ENCODE results near the gene MDFIC.

MDFIC gene

DNA sequence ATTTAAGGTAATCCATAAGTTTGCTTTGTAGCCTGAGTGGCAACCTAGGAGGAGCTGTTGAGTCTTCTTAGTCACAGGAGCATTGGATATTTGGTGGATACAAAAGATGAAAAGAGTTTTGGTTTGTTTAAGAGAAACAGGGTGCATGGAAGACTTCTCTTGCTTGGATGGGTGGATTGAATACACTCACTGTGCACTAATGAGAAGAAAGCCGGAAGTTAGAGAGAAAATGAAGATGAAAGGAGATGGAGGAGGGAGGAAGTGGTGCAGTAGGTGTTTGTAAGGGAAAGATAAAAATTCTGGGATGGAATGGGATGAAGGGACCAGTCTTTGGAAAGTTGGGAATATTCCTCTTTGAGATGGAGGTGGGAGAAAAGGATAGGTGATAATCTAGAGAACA lies 7.7 kb downstream of the MDFIC start:
- DNase-seq, result no peak

GRCh38 chr7:114930107-114930661 lies 8.3 kb downstream of the MDFIC start:
- DNase-seq, result no peak

GRCh38 chr7:114930829-114931655 lies 9.1 kb downstream of the MDFIC start:
- DNase-seq, result no peak

- no peak for DNase-seq
Observed at GRCh38 chr7:114931656-114932011, 9.7 kb downstream of the MDFIC start.

DNA sequence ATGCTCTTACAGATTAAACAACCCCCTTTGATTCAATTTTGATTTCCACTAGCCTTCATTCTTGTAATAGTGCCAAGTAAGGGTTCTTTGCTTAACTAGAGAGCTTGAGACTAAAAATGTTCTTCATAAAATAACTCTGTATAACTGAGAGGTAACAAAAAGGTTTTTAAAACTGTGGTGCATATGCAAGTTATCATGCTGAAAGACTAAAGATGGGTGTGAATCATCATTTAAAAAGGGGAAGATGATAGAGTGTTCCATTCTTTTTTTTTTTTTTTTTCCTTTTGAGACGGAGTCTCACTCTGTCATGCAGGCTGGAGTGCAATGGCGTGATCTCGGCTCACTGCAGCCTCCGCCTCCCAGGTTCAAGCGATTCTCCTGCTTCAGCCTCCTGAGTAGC lies 11.1 kb downstream of the MDFIC start:
- DNase-seq, result no peak

DNA sequence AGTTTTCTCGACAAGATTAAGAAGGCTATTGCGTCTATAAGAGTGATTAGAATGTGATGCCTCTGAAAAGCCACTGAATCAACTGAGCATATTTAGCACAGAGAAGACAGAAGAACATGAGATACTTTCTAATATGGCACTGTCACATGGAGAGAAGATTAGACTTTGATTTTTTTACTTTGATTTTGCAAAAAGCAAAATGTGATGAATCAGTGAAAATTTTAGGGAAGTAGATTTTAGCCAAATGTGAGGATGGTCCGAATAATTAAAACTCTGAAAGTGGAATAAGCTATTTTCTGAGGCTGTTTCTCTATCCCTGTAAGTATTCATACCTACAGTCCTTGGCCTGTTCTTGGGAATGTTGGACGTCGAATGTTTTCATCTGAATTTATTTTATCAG lies 11.8 kb downstream of the MDFIC start:
- DNase-seq, result no peak

- DNase-seq, result no peak
Observed at GRCh38 chr7:114934086-114934485, 12.2 kb downstream of the MDFIC start.

DNA sequence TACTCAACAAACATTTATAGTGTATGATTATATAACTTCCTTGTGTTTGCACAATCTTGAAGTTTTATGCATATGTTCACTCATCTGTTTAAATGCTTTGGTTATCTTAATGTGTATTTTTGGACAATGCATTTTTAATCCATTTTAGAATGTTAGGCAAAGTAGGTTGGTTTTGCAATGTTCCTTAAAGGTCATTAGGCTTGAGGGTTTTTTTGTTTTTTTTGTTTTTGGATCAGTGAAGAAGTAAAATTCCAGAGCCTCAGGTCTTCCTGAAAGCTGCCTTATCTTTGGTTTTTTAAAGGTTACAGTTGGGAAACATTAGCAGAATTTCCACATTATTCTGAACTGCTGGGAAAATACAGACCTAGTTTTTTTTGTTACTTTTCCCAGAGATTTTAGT lies 12.8 kb downstream of the MDFIC start:
- no peak for DNase-seq

- DNase-seq, result no peak
Observed at GRCh38 chr7:114936471-114936870, 14.6 kb downstream of the MDFIC start.

DNA sequence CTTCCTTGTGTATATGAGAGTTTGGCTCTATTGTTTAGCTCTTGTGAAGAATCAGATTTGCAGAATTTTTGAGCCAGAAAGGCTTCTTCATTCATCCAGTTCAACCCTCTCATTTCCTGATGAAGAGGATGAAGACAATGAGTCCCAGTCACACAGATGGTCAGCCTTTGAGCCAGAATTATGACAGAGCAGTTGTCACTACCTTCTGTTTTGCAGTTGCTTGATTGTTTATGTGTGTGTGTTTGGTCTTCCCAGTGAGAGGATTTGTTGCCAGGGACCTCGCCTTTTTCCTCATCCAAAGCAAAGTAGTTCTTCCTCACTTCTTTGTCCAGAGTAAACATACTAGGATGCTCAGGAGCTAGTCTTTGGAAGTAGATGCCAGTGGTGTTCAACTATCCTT lies 15.6 kb downstream of the MDFIC start:
- DNase-seq, result no peak

GRCh38 chr7:114938785-114939184 lies 16.9 kb downstream of the MDFIC start:
- no peak for DNase-seq

DNA sequence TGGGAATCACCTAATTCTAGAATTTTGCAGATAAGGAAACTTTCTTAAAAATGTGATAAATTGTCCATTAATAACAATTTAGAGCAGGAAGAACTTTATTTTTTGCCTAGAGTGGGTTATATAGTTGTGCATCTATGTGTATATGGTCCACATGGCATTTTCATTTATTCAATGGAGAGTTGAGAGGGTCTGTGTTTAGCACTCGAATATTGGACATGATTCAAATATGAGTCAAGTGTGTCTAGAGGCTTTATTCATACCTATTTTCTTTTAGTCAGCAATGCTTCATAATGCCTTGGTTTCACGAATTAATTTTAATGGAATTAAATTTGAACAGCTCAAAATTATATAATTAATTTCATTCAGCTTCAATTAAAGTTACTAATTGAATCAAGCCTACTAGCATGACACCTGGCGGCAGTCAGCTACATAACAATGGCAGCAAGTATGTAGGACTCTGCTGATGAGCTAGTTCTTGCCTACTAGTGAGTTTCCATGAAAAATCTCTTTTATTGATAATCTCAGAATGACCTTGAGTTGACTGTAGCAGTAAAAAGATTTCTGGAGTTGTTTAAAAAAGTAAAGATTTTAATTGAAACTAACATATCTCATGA lies 17.7 kb downstream of the MDFIC start:
- DNase-seq, result no peak

- DNase-seq, result no peak
Observed at GRCh38 chr7:114940220-114940619, 18.3 kb downstream of the MDFIC start.

DNA sequence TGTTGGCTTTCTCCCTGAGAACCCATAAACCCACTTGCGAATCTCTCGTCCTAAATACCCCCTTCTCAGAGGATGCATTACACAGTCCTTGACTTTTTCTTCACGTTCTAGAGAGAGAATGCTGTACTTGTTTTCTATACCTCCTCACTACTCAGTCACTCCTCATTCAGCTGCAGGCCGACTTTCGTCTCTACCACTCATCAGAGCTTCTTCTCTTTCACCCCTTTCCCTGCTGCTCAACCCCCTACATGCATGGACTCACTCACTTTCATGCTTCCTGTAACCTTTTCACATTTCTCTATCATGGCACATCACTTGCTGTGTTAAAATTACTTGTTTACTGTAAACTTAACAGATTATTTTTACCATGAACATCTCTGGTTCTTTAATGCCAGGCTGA lies 19.8 kb downstream of the MDFIC start:
- DNase-seq, result no peak

- DNase-seq, result no peak
Observed at GRCh38 chr7:114942446-114943175, 20.7 kb downstream of the MDFIC start.

GRCh38 chr7:114943530-114943929 lies 21.6 kb downstream of the MDFIC start:
- no peak for DNase-seq

DNA sequence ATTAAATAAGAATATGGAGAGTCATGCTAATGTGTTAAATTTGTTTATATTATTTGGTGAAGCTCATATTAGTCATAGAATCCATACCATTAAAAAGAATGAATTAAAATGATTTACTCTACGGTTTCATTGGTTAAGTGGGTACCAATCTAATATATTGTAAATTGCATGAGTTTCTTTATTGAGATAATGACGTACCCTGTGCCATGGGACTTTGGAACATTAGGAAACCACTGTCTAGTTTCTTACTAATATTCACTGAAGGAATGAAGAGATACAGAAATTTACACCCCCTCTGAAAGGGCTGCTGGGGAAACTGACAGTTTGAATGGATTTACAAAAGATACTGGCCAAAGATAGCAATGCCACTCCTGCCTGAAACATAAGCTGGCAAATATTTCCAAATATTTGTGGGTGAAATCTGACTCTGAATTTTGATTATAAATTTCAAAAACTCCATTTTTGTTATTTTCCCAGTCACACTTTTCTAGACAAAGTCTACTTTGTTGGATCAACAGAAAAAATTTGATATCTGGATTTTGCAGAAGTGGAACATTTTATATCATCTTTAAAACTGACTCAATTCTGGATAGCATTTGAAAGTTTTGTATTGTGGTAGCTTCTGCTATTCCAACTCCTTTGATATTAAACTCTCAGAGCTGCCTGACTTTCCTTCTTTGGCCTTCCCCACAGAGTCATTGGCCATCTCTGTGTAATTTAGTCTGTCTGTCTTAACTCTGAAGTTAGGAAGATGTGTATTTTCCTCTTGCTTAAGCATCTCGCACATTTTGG lies 22.3 kb downstream of the MDFIC start:
- DNase-seq, result no peak

DNA sequence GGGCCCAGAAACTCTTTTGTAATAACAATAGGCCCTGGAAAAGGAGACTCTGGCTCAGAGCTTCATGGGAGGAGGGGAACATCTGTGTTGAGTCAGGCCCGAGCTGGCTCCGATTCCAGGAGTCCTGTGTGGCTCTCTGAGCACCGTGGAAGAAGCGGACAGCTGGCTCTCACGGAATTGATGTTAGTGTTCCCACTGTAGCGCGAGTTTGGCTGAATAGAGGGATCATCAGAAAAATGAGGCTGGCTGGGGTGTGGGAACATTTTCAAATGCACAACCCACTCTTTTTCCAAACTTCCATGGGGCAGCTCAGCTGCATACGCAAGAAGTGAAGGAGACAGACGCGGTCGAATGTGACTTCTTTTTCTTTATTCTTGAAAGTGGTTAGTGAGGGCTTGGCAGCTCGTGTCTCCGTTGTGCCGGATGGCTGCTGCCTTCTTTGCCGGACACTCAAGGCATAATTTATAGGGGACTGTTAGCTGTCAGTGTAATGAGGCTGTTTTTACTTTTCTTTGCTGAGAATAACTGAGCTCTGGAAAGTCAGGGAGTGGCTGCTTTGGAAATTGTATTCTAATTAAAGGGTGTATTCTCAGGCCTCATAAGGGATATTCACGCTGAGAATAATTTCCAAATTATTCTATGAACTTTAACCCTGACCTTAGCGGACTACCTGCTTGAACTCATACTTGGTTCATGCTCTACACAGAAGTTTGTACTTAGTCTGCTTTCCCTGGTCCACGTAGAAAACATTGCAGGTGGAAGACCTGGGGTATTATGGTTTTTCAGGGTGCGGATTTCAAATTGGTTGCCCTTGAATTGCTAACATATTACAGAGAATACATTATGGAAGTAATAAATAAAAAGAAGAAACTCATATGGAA lies 23.1 kb downstream of the MDFIC start:
- no peak for DNase-seq

- DNase-seq, result no peak
Observed at GRCh38 chr7:114949231-114949630, 27.3 kb downstream of the MDFIC start.

DNA sequence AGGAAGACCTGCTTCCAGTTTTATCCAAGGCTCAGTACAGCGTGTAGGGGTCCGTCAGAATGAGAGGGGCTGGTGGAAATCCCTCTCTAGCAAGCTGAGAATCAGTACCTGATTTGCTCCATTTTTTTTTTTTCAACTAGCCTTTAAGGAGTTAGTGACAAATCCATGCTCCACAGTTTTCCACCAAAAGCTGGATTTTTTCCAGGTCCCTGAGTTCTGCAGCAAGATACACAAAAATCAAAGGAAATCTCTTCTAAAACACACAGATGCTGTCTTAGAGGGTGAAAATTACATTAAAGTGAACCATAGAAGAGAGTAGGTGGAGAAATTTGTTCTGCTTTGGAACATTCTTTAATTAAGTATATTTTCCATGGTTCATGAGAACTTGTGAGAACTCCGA lies 30.4 kb downstream of the MDFIC start:
- DNase-seq, result no peak

DNA sequence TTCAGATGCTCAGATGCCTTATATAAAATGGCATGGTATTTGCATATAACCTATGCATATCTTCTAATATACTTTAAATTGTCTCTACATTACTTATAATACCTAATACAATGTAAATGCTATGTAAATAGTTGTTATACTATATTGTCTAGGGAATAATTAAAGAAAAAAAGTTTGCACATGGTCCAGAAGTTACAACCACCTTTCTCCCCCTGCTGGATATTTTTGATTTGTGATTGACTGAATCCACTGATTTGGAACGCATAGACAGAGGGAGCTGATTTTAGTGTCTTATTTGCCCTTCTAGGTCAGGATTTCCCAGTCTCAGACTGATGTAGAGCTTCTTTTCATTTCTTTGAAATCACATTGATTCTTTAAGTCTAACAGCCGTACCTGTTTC lies 31.8 kb downstream of the MDFIC start:
- DNase-seq, result no peak

- DNase-seq, result no peak
Observed at GRCh38 chr7:114956702-114957101, 34.8 kb downstream of the MDFIC start.

Measured in NCI-H2029 (cell line).